Neuronal stem cell (in vitro differentiated cells): ENCODE measurements around the gene CTNNA1.

Experiments
- DNase-seq: peaks from one replicate; pipeline ENCODE4 v3.0.0-alpha.2; 2013; ENCODE audit warnings: low spot score
- H2AFZ ChIP-seq: one replicate; pipeline ENCODE4 v1.6.1; 2013; ENCODE audit warnings: mild to moderate bottlenecking, low read length, inconsistent platforms
- H2AK5ac ChIP-seq: 2 replicates; pipeline ENCODE4 v1.6.1; 2013; ENCODE audit warnings: low read depth, mild to moderate bottlenecking, inconsistent platforms, low read length, moderate library complexity, mixed read lengths
- H2BK120ac ChIP-seq: 2 replicates; pipeline ENCODE4 v1.6.1; 2013; ENCODE audit warnings: low read depth, mild to moderate bottlenecking, inconsistent platforms, low read length, moderate library complexity, mixed read lengths
- H2BK12ac ChIP-seq: one replicate; pipeline ENCODE4 v1.6.1; 2013; ENCODE audit warnings: low read length, inconsistent platforms
- H2BK15ac ChIP-seq: 2 replicates; pipeline ENCODE4 v1.6.1; 2013; ENCODE audit warnings: mild to moderate bottlenecking, low read length, inconsistent platforms, mixed read lengths
- H2BK5ac ChIP-seq: one replicate; pipeline ENCODE4 v1.6.1; 2013; ENCODE audit warnings: inconsistent platforms, mild to moderate bottlenecking, low read length, moderate library complexity
- H3K14ac ChIP-seq: one replicate; pipeline ENCODE4 v1.6.1; 2013; ENCODE audit warnings: low read length, inconsistent platforms
- H3K18ac ChIP-seq: 2 replicates; pipeline ENCODE4 v1.6.1; 2013; ENCODE audit warnings: low read length, inconsistent platforms
- H3K23ac ChIP-seq: 2 replicates; pipeline ENCODE4 v1.6.1; 2013; ENCODE audit warnings: low read depth, mild to moderate bottlenecking, mixed read lengths, low read length, inconsistent platforms; ENCODE audit not compliant: poor library complexity
- H3K27ac ChIP-seq: replicated peaks from 3 replicates; pipeline ENCODE4 v1.5.1; 2013; ENCODE audit warnings: low read length, inconsistent platforms
- H3K27me3 ChIP-seq, 3 experiments: 2 replicates each; pipeline ENCODE4 v1.6.1; 2013; ENCODE audit warnings: low read length in 3 of 3, mild to moderate bottlenecking in 2 of 3, inconsistent platforms in 1 of 3, low read depth in 1 of 3, mixed read lengths in 1 of 3, moderate library complexity in 1 of 3; ENCODE audit not compliant: control insufficient read depth in 3 of 3, insufficient read depth in 3 of 3
- H3K36me3 ChIP-seq, 2 donors: replicated peaks in 1 of 2; 2 replicates each; pipeline ENCODE4 v1.6.1; 2013; ENCODE audit warnings: low read length in 2 of 2; ENCODE audit not compliant: control insufficient read depth in 2 of 2, insufficient read depth in 2 of 2
- H3K4ac ChIP-seq: 2 replicates; pipeline ENCODE4 v1.6.1; 2013; ENCODE audit warnings: inconsistent platforms, mild to moderate bottlenecking, low read length, moderate library complexity
- H3K4me1 ChIP-seq, 2 donors: 1 replicate in 1 of 2; 2 replicates in 1 of 2; pipeline ENCODE4 v1.6.1; 2013; ENCODE audit warnings: low read length in 2 of 2, low read depth in 1 of 2; ENCODE audit not compliant: control insufficient read depth in 2 of 2, insufficient read depth in 1 of 2
- H3K4me2 ChIP-seq: one replicate; pipeline ENCODE4 v1.6.1; 2013; ENCODE audit warnings: mild to moderate bottlenecking, low read length, inconsistent platforms; ENCODE audit not compliant: insufficient read depth, poor library complexity, severe bottlenecking
- H3K4me3 ChIP-seq, 2 donors: 2 replicates each; pipeline ENCODE4 v1.5.1; 2013; ENCODE audit warnings: low read length in 2 of 2, mild to moderate bottlenecking in 2 of 2, inconsistent platforms in 1 of 2, moderate library complexity in 1 of 2
- H3K79me1 ChIP-seq: one replicate; pipeline ENCODE4 v1.6.1; 2013; ENCODE audit warnings: low read depth, mild to moderate bottlenecking, inconsistent platforms, low read length, moderate library complexity
- H3K9ac ChIP-seq: one replicate; pipeline ENCODE4 v1.6.1; 2013; ENCODE audit warnings: mild to moderate bottlenecking, low read depth, low read length, inconsistent platforms; ENCODE audit not compliant: poor library complexity
- H3K9me3 ChIP-seq, 2 donors: replicated peaks in 1 of 2; 2 replicates each; pipeline versions ENCODE3 to v1.6.1; 2013; ENCODE audit warnings: low read length in 2 of 2, mild to moderate bottlenecking in 2 of 2, inconsistent platforms in 1 of 2, low read depth in 1 of 2, mixed read lengths in 1 of 2, moderate library complexity in 1 of 2; ENCODE audit not compliant: control insufficient read depth in 2 of 2, insufficient read depth in 1 of 2
- H4K8ac ChIP-seq: one replicate; pipeline ENCODE4 v1.6.1; 2013; ENCODE audit warnings: low read depth, mild to moderate bottlenecking, inconsistent platforms, low read length, moderate library complexity
- H4K91ac ChIP-seq: one replicate; pipeline ENCODE4 v1.6.1; 2013; ENCODE audit warnings: low read length, low read depth, mild to moderate bottlenecking, inconsistent platforms; ENCODE audit not compliant: poor library complexity
- WGBS, 2 donors: extraction: QIAGEN DNeasy Blood & Tissue Kit; methylation state at CpG; one replicate each; pipeline ENCODE4 v1.1.7; 2013; ENCODE audit warnings: missing lambda C conversion rate in 2 of 2, mixed read lengths in 1 of 2; ENCODE audit not compliant: insufficient read length in 2 of 2, insufficient replicate concordance in 1 of 2; ENCODE audit errors: extremely low coverage in 2 of 2; 5-methylcytosine and 5-hydroxymethylcytosine counted together

The CTNNA1 gene

GRCh38 chr5:138972836-138973235, 219.6 kb downstream of the CTNNA1 start:
- peaks cover 21 to 25% of the 10 kb centered on the region in 2 donors for H3K4me1 ChIP-seq
- H3K27ac ChIP-seq = no peak overlapping the region
- H3K23ac ChIP-seq = no peak overlapping the region
- H2AK5ac ChIP-seq = no peak overlapping the region
- no peak overlapping the region for H3K14ac ChIP-seq
- no peak overlapping the region for H2BK120ac ChIP-seq
- no peak overlapping the region for H2BK15ac ChIP-seq
- H3K4me3 ChIP-seq = no peak overlapping the region
- no peak overlapping the region for H2BK12ac ChIP-seq
- no peak overlapping the region for H3K18ac ChIP-seq
- H4K8ac ChIP-seq = no peak overlapping the region
- no peaks in the 10 kb centered on the region for H3K9me3 ChIP-seq
- H3K36me3 ChIP-seq = no peaks in the 10 kb centered on the region
- DNase-seq = no peak
- no peak overlapping the region for H4K91ac ChIP-seq
- no peak overlapping the region for H3K4ac ChIP-seq
- no CpG with 5 or more reads among the region's 4 CpGs for whole genome bisulfite sequencing, 2 donors
- H3K9ac ChIP-seq = no peak overlapping the region
- no peaks in the 10 kb centered on the region for H3K79me1 ChIP-seq
- no peak overlapping the region for H3K4me2 ChIP-seq
- H2BK5ac ChIP-seq = no peak overlapping the region
- no peaks in the 10 kb centered on the region for H3K27me3 ChIP-seq
- H2AFZ ChIP-seq = no peak overlapping the region

DNA sequence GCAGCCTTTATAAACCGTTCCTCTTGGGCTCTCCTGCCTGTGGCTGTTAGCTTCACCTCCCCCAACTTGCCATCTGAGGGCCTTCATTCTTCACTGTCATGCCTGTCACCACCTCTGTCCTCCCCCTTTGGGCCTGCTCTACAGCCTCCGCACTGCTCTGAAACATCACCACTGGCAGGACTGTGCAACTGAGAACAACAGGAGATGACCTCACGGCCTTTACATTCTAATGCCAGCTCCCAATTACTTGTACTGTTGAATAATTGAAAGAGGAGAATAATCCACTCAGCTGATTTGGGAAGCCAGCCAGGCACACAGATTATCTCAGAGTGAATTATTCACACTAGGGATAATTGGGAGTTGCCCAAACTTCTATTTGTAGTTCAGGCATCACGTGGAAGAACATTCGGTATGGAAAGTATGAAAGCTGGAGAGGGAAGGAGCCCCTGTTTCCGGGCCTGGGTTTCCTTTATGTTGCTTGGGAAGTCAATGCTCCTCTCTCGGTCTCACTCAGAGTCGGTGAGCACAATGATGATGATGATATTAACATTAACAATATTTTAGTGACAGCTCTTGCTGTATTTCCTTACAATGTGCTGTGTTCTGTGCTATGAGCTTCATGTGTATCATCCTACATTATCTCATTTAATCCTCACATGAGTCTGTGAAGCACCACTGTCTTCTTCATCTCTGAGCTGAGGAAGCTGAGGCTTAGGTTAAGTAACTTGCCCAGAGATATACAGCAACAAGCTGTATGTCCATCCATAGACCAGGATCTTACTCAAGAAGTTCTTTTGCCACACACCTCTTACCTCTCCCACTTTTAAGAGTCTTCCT, 221.2 kb downstream of the CTNNA1 start:
- H3K9me3 ChIP-seq = no peaks in the 10 kb centered on the region
- H3K18ac ChIP-seq = no peak overlapping the region
- no peak overlapping the region for H2BK5ac ChIP-seq
- no peak overlapping the region for H3K23ac ChIP-seq
- H3K27ac ChIP-seq = peak overlapping the region; percentile 6
- no peak overlapping the region for H3K4me3 ChIP-seq
- H2BK12ac ChIP-seq = no peak overlapping the region
- H3K4me2 ChIP-seq = no peak overlapping the region
- H3K9ac ChIP-seq = no peak overlapping the region
- H3K27me3 ChIP-seq = no peaks in the 10 kb centered on the region
- peaks cover 16 to 23% of the 10 kb centered on the region in 2 donors for H3K4me1 ChIP-seq
- H4K8ac ChIP-seq = no peak overlapping the region
- no peak overlapping the region for H2BK120ac ChIP-seq
- no peaks in the 10 kb centered on the region for H3K79me1 ChIP-seq
- H3K36me3 ChIP-seq = peaks cover 0 to 2% of the 10 kb centered on the region in 2 donors
- no peak overlapping the region for H2AFZ ChIP-seq
- no peak overlapping the region for H2BK15ac ChIP-seq
- no peak overlapping the region for H3K14ac ChIP-seq
- no peak overlapping the region for H4K91ac ChIP-seq
- no peak overlapping the region for H2AK5ac ChIP-seq
- no peak for DNase-seq
- no CpG with 5 or more reads among the region's 8 CpGs for WGBS, 2 donors
- H3K4ac ChIP-seq = no peak overlapping the region

GRCh38 chr5:138975098-138975847, 222.0 kb downstream of the CTNNA1 start:
- H2BK5ac ChIP-seq = no peak overlapping the region
- DNase-seq = no peak
- H3K14ac ChIP-seq = no peak overlapping the region
- H3K79me1 ChIP-seq = no peaks in the 10 kb centered on the region
- H4K91ac ChIP-seq = peak overlapping the region; percentile 44
- H3K4me1 ChIP-seq = peaks cover 15 to 23% of the 10 kb centered on the region in 2 donors
- H3K4me2 ChIP-seq = no peak overlapping the region
- no peaks in the 10 kb centered on the region for H3K9me3 ChIP-seq
- H3K4me3 ChIP-seq = no peak overlapping the region
- H3K36me3 ChIP-seq = peaks cover 0 to 2% of the 10 kb centered on the region in 2 donors
- H3K4ac ChIP-seq = no peak overlapping the region
- no peak overlapping the region for H3K23ac ChIP-seq
- no peak overlapping the region for H2AFZ ChIP-seq
- H2BK15ac ChIP-seq = no peak overlapping the region
- no peak overlapping the region for H3K27ac ChIP-seq
- no peak overlapping the region for H2BK12ac ChIP-seq
- H3K18ac ChIP-seq = peak overlapping the region; percentile 36
- H4K8ac ChIP-seq = no peak overlapping the region
- peak overlapping the region; percentile 18 for H2AK5ac ChIP-seq
- WGBS, 2 donors = no CpG with 5 or more reads among the region's 10 CpGs
- peak overlapping the region; percentile 61 for H3K9ac ChIP-seq
- no peak overlapping the region for H2BK120ac ChIP-seq
- H3K27me3 ChIP-seq = no peaks in the 10 kb centered on the region

- H3K27me3 ChIP-seq = no peaks in the 10 kb centered on the region
- H3K4me1 ChIP-seq = peaks cover 9 to 13% of the 10 kb centered on the region in 2 donors
- no peaks in the 10 kb centered on the region for H3K9me3 ChIP-seq
- WGBS, 2 donors = no CpG with 5 or more reads among the region's 1 CpG
- H3K27ac ChIP-seq = no peak overlapping the region
- H2BK5ac ChIP-seq = no peak overlapping the region
- DNase-seq = no peak
- H3K4ac ChIP-seq = no peak overlapping the region
- no peak overlapping the region for H2AK5ac ChIP-seq
- no peak overlapping the region for H4K8ac ChIP-seq
- peaks cover 0 to 2% of the 10 kb centered on the region in 2 donors for H3K36me3 ChIP-seq
- no peak overlapping the region for H4K91ac ChIP-seq
- H3K18ac ChIP-seq = no peak overlapping the region
- H2BK12ac ChIP-seq = no peak overlapping the region
- no peak overlapping the region for H3K14ac ChIP-seq
- H3K23ac ChIP-seq = no peak overlapping the region
- no peak overlapping the region for H2AFZ ChIP-seq
- no peak overlapping the region for H3K4me3 ChIP-seq
- no peak overlapping the region for H2BK15ac ChIP-seq
- no peak overlapping the region for H3K9ac ChIP-seq
- no peaks in the 10 kb centered on the region for H3K79me1 ChIP-seq
- no peak overlapping the region for H3K4me2 ChIP-seq
- no peak overlapping the region for H2BK120ac ChIP-seq
These were observed 224.9 kb downstream of the CTNNA1 start for GRCh38 chr5:138978080-138978479.
